Tibial artery (tissue), 4 donors: ENCODE results near the gene PTPDC1.

Experiments used
- DNase-seq, 2 donors: peaks; one replicate each; pipeline ENCODE4 v3.0.0-alpha.2; 2019
- H3K27ac ChIP-seq, 2 donors: fragments of 200-600 bp; sonication (generic) in 1 of 2; 1 replicate in 1 of 2; 2 replicates in 1 of 2; pipeline ENCODE4 v1.5.1; 2018 to 2019; ENCODE audit warnings: mild to moderate bottlenecking in 1 of 2
- H3K27me3 ChIP-seq, 2 donors: fragments of 200-600 bp; sonication (generic) in 1 of 2; one replicate each; pipeline versions ENCODE4 v1.5.1 to v1.6.0; 2016 to 2019
- H3K36me3 ChIP-seq, 3 donors: fragments of 200-600 bp; sonication (generic) in 2 of 3; one replicate each; pipeline ENCODE4 v1.5.1; 2016 to 2019; ENCODE audit warnings: mild to moderate bottlenecking in 2 of 3
- H3K4me1 ChIP-seq, 4 donors: fragments of 200-600 bp; sonication (generic) in 2 of 4; 1 replicate in 3 of 4; 2 replicates in 1 of 4; pipeline ENCODE4 v1.5.1; 2016 to 2019
- H3K4me3 ChIP-seq, 2 donors: fragments of 200-600 bp; sonication (generic) in 1 of 2; 1 replicate in 1 of 2; 2 replicates in 1 of 2; pipeline ENCODE4 v1.5.1; 2018 to 2019; ENCODE audit warnings: mild to moderate bottlenecking in 2 of 2
- H3K9me3 ChIP-seq, 3 donors: fragments of 200-600 bp; sonication (generic) in 1 of 3; one replicate each; pipeline ENCODE4 v1.5.1; 2016 to 2019
- intact Hi-C: fragments of 100-400 bp; cut with DNase I; formaldehyde crosslinking; loops from one replicate; pipeline ENCODE4 v1.15.0; 2023; ENCODE audit warnings: low total_unique reads
- TF ChIP-seq, protein P1 (sequence below), 2 experiments: fragments of 200-600 bp in 1 of 2; fragments of 450-650 bp in 1 of 2; IDR thresholded peaks; one replicate each; pipeline ENCODE4 v1.5.1; 2017 to 2019; ENCODE audit warnings: antibody characterized with exemption in 2 of 2, mild to moderate bottlenecking in 1 of 2, moderate library complexity in 1 of 2

PTPDC1 gene

GRCh38 chr9:94139672-94140417 lies 55.6 kb downstream of the PTPDC1 start:
- Histone ChIP-seq H3K27ac (peak overlapping the region; percentile 87 to 89), H3K4me3 (peak overlapping the region; percentile 10 to 40), H3K36me3 (no peaks in the 10 kb centered on the region), H3K9me3 (no peaks in the 10 kb centered on the region), H3K4me1 (peaks cover 0 to 88% (median 52%) of the 10 kb centered on the region in 4 donors), H3K27me3 (no peaks in the 10 kb centered on the region)
- DNase-seq: peak; percentile 92 to 96
- TF ChIP-seq, protein P1, sequence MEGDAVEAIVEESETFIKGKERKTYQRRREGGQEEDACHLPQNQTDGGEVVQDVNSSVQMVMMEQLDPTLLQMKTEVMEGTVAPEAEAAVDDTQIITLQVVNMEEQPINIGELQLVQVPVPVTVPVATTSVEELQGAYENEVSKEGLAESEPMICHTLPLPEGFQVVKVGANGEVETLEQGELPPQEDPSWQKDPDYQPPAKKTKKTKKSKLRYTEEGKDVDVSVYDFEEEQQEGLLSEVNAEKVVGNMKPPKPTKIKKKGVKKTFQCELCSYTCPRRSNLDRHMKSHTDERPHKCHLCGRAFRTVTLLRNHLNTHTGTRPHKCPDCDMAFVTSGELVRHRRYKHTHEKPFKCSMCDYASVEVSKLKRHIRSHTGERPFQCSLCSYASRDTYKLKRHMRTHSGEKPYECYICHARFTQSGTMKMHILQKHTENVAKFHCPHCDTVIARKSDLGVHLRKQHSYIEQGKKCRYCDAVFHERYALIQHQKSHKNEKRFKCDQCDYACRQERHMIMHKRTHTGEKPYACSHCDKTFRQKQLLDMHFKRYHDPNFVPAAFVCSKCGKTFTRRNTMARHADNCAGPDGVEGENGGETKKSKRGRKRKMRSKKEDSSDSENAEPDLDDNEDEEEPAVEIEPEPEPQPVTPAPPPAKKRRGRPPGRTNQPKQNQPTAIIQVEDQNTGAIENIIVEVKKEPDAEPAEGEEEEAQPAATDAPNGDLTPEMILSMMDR (IDR thresholded peaks at IDR 0.05): no peak
- intact Hi-C loops: loop anchor here (2.0 kb wide), 1 partner anchor 25 kb away; no protein-coding TSS in a partner anchor

- peak overlapping the region; percentile 10 to 40 for H3K4me3 ChIP-seq
- TF ChIP-seq, protein P1 (IDR thresholded peaks at IDR 0.05): no peak
- peaks cover 0 to 84% (median 48%) of the 10 kb centered on the region in 4 donors for H3K4me1 ChIP-seq
- H3K9me3 ChIP-seq: no peaks in the 10 kb centered on the region
- intact Hi-C loops: loop anchor here (2.0 kb wide), 1 partner anchor 24 kb away; no protein-coding TSS in a partner anchor
- H3K27me3 ChIP-seq: no peaks in the 10 kb centered on the region
- peak overlapping the region; percentile 87 to 89 for H3K27ac ChIP-seq
- no peaks in the 10 kb centered on the region for H3K36me3 ChIP-seq
- no peak for DNase-seq
These were observed 56.1 kb downstream of the PTPDC1 start for GRCh38 chr9:94140418-94140780.

- Histone ChIP-seq H3K4me3 (no peak overlapping the region), H3K27me3 (no peaks in the 10 kb centered on the region), H3K27ac (peak overlapping the region; percentile 87 to 89), H3K4me1 (peaks cover 0 to 77% (median 43%) of the 10 kb centered on the region in 4 donors), H3K9me3 (no peaks in the 10 kb centered on the region), H3K36me3 (no peaks in the 10 kb centered on the region)
- TF ChIP-seq, protein P1 (IDR thresholded peaks at IDR 0.05): no peak
- DNase-seq: no peak
- intact Hi-C loops: loop anchor here (2.0 kb wide), 1 partner anchor 24 kb away; no protein-coding TSS in a partner anchor
These were observed 56.8 kb downstream of the PTPDC1 start for GRCh38 chr9:94140791-94141790.

DNA sequence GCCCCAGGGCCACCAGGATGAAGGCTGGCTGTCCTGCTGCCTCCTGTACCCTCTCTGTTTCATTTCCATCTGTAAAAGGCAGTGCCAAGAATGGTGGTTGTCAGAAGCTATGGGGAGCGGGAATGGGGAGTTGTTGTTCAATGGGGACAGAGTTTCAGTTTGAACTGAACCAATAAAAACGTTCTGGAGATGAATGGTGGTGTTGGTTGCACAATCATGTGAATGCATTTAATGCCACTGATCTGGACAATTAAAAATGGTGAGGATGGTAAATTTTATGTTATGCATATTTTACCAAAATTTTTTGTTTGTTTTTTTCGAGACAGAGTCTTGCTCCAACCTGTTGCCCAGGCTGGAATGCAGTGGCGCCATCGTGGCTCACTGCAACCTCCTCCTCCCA lies 58.1 kb downstream of the PTPDC1 start:
- no peak overlapping the region for H3K4me3 ChIP-seq
- no peak for DNase-seq
- intact Hi-C loops: no loop called here

DNA sequence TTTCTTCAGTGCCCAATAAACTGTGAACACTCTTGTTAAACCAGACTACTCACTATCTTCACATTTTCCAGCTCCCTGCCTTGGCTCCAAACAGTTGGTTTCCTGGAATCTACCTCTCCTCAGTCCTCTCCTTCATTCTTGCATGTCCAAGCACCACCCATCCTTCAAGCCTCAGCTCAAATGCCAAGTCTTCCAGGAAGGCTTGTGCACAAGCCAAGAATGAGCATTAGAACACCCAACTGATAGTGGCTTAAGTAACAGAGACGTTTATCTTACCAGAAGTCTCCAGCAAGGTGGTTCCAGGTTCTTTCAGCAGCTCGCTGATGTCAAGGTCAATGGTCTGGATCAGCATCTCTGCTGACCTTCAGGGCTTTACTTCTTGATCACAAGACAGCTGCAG lies 60.1 kb downstream of the PTPDC1 start:
- H3K4me1 ChIP-seq: peaks cover 0 to 44% (median 28%) of the 10 kb centered on the region in 4 donors
- intact Hi-C loops: no loop called here
- no peaks in the 10 kb centered on the region for H3K27me3 ChIP-seq
- TF ChIP-seq, protein P1 (IDR thresholded peaks at IDR 0.05): no peak
- no peaks in the 10 kb centered on the region for H3K36me3 ChIP-seq
- no peak for DNase-seq
- no peak overlapping the region for H3K4me3 ChIP-seq
- no peaks in the 10 kb centered on the region for H3K9me3 ChIP-seq
- H3K27ac ChIP-seq: no peak overlapping the region

More for the DNA sequence above, 58.1 kb downstream of the PTPDC1 start:
- no peaks in the 10 kb centered on the region for H3K36me3 ChIP-seq
- peak overlapping the region; percentile 87 to 89 for H3K27ac ChIP-seq
- TF ChIP-seq, protein P1 (IDR thresholded peaks at IDR 0.05): no peak
- H3K4me1 ChIP-seq: peaks cover 0 to 64% (median 42%) of the 10 kb centered on the region in 4 donors
- no peaks in the 10 kb centered on the region for H3K9me3 ChIP-seq
- no peaks in the 10 kb centered on the region for H3K27me3 ChIP-seq
